Aorta (tissue), 5 donors: ENCODE measurements around the gene TSSC4. TPM values are rescaled to one million over a fixed set of nuclear protein-coding genes. Genes with fewer than 3 reads are reported as not detected.

Experiments used
- ATAC-seq: fragments of 200-7000 bp; cut with Tn5 transposase; one replicate; pipeline ENCODE4 v1.9.1; 2022; ENCODE audit warnings: moderate library complexity; ENCODE audit not compliant: low FRiP score
- DNase-seq, 2 donors: peaks; one replicate each; pipeline ENCODE4 v3.0.0-alpha.2; 2020
- H3K27ac ChIP-seq, 2 donors: one replicate each; pipeline ENCODE4 v1.5.1; 2013; ENCODE audit warnings: low read length in 2 of 2, mild to moderate bottlenecking in 2 of 2, moderate library complexity in 2 of 2, control low read depth in 1 of 2, inconsistent platforms in 1 of 2, low read depth in 1 of 2
- H3K27me3 ChIP-seq, 2 donors: one replicate each; pipeline ENCODE4 v1.6.1; 2013; ENCODE audit warnings: control low read depth in 1 of 2, low read length in 1 of 2, mild to moderate bottlenecking in 1 of 2, moderate library complexity in 1 of 2; ENCODE audit not compliant: insufficient read depth in 2 of 2, control insufficient read depth in 1 of 2
- H3K36me3 ChIP-seq, 2 donors: one replicate each; pipeline ENCODE4 v1.6.1; 2013; ENCODE audit warnings: control low read depth in 1 of 2, low read length in 1 of 2, mild to moderate bottlenecking in 1 of 2; ENCODE audit not compliant: insufficient read depth in 2 of 2, control insufficient read depth in 1 of 2
- H3K4me1 ChIP-seq, 2 donors: one replicate each; pipeline ENCODE4 v1.6.1; 2013; ENCODE audit warnings: low read length in 2 of 2, control low read depth in 1 of 2, mild to moderate bottlenecking in 1 of 2, moderate library complexity in 1 of 2; ENCODE audit not compliant: insufficient read depth in 2 of 2, control insufficient read depth in 1 of 2
- H3K4me3 ChIP-seq, 2 donors: one replicate each; pipeline ENCODE4 v1.5.1; 2013; ENCODE audit warnings: low read length in 2 of 2, control low read depth in 1 of 2, mild to moderate bottlenecking in 1 of 2
- H3K9me3 ChIP-seq: one replicate; pipeline ENCODE4 v1.6.1; 2013; ENCODE audit warnings: mild to moderate bottlenecking, low read length; ENCODE audit not compliant: control insufficient read depth
- WGBS, 2 donors: extraction: QIAGEN DNeasy Blood & Tissue Kit; methylation state at CpG; one replicate each; pipeline ENCODE4 v1.1.7; 2013; 5-methylcytosine and 5-hydroxymethylcytosine counted together
- intact Hi-C, 2 donors: fragments of 100-400 bp; cut with DNase I; formaldehyde crosslinking; loops; one replicate each; pipeline versions ENCODE4 v1.14.2 to v1.15.0; 2022
- polyA plus RNA-seq, 2 donors: library from polyadenylated mRNA; stranded (reverse); fragments of 200-250 nt; gene quantifications; one replicate each; pipeline ENCODE4 v1.2.3, GENCODE V29; 2013
- total RNA-seq, 2 donors: library from RNA; stranded (reverse); fragmentation: NEBNext Ultra II Directional; extraction: Animal tissue kit (Norgen Biotek cat#: 25700); gene quantifications; one replicate each; pipeline ENCODE4 v1.2.1, GENCODE V29; 2021
- donor health status: healthy with polysubstance abuse.
- donor health status: Bipolar disorder and iron deficiency.
- donor health status: DM: no; HTN: no; CAD: no.
- donor health status: DM: no; HTN: no; CAD: no.
- donor health status: DM: yes; HTN: yes; CAD: no.

TSSC4 gene
- total and polyA plus RNA-seq, 4 donors = 35.2 to 64.4 (median 43.6) TPM

DNA sequence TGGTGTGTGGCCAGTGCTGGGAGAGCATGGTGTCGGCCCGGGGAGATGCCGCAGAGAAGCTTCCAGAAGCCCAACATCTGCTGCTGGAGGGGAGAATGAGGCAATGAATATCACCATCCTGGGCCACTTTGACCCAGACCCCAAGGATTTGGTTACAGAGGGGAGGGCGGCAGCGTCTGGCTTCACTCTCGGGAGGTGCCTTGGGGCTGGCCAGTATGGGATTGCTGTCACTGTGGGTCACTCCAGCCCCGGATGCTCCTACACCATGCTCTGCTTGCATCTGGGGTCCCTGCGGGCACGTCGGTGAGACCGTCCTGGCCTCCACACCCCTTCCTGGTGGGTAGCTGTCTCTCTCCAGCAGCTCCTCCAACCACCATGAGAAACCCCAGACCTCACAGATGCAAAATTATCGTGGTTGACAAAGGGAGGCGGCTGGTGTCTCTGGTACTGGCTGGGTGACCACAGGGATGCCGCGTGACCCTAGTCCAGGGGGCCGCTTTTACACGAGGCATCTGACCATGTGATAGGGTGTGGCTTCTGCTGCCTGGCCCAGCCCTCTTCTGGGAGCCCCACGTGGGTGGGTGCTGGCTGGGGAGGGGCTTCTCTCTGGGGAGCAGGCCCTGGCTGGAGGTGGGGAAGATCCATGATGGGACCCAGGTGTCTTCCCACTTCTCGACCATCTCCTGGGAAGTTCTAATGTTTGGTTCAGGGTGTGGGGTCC is 49.9 kb downstream of the TSSC4 start:
- Histone ChIP-seq H3K9me3 (no peaks in the 10 kb centered on the region), H3K4me1 (no peaks in the 10 kb centered on the region), H3K27ac (no peak overlapping the region), H3K36me3 (no peaks in the 10 kb centered on the region), H3K27me3 (no peaks in the 10 kb centered on the region), H3K4me3 (no peak overlapping the region)
- DNase-seq (peak; percentile 43 to 62), ATAC-seq (no peak)
- WGBS, 2 donors = 81 to 83% methylated on average over 19 of the region's 19 CpGs
- intact Hi-C loops = no loop called here

- H3K36me3 ChIP-seq = no peaks in the 10 kb centered on the region
- no peaks in the 10 kb centered on the region for H3K9me3 ChIP-seq
- intact Hi-C loops = no loop called here
- no peaks in the 10 kb centered on the region for H3K27me3 ChIP-seq
- DNase-seq (peak; percentile 40 to 72), ATAC-seq (no peak)
- no peak overlapping the region for H3K27ac ChIP-seq
- H3K4me1 ChIP-seq = no peaks in the 10 kb centered on the region
- 88 to 90% methylated on average over 15 of the region's 15 CpGs for WGBS, 2 donors
- no peak overlapping the region for H3K4me3 ChIP-seq
These were observed 50.8 kb downstream of the TSSC4 start for GRCh38 chr11:2451336-2451735.

GRCh38 chr11:2451916-2452315 is 51.4 kb downstream of the TSSC4 start:
- Histone ChIP-seq H3K9me3 (no peaks in the 10 kb centered on the region), H3K27ac (no peak overlapping the region), H3K36me3 (no peaks in the 10 kb centered on the region), H3K4me3 (no peak overlapping the region), H3K4me1 (no peaks in the 10 kb centered on the region), H3K27me3 (no peaks in the 10 kb centered on the region)
- peak; percentile 24 to 51 for DNase-seq
- intact Hi-C loops = no loop called here
- 65 to 68% methylated on average over 6 of the region's 6 CpGs for WGBS, 2 donors
- ATAC-seq = no peak

- intact Hi-C loops = no loop called here
- Histone ChIP-seq H3K27ac (no peak overlapping the region), H3K36me3 (no peaks in the 10 kb centered on the region), H3K4me3 (no peak overlapping the region), H3K4me1 (no peaks in the 10 kb centered on the region), H3K9me3 (no peaks in the 10 kb centered on the region), H3K27me3 (no peaks in the 10 kb centered on the region)
- 49 to 50% methylated on average over 20 of the region's 20 CpGs for WGBS, 2 donors
- DNase-seq (peak; percentile 26 to 39), ATAC-seq (no peak)
These were observed 51.9 kb downstream of the TSSC4 start for GRCh38 chr11:2452321-2453012.

- WGBS, 2 donors = 88 to 90% methylated on average over 5 of the region's 5 CpGs
- Histone ChIP-seq H3K4me3 (no peak overlapping the region), H3K9me3 (no peaks in the 10 kb centered on the region), H3K4me1 (no peaks in the 10 kb centered on the region), H3K27ac (no peak overlapping the region), H3K36me3 (no peaks in the 10 kb centered on the region), H3K27me3 (no peaks in the 10 kb centered on the region)
- no peak for ATAC-seq
- intact Hi-C loops = no loop called here
- peak; percentile 9 to 21 for DNase-seq
These were observed 52.9 kb downstream of the TSSC4 start for GRCh38 chr11:2453436-2453835.

Other genes starting within 250 kb of the TSSC4 start
- 1 to 10 TPM; 1.9 to 2.1 TPM for gene INS, start 239.5 kb upstream of the TSSC4 start, total RNA-seq
- 10 to 100 TPM; 17.2 to 18.8 TPM for gene INS, start 239.5 kb upstream of the TSSC4 start, polyA plus RNA-seq
- under 1 TPM in 1 of 2 donors, not detected in 1; 0.45 TPM for gene TH, start 228.9 kb upstream of the TSSC4 start, total RNA-seq
- not detected for gene TH, start 228.9 kb upstream of the TSSC4 start, polyA plus RNA-seq
- 1 to 10 TPM in 1 of 2 donors, under 1 TPM in 1; 0.62 to 1.4 TPM for gene ASCL2, start 130.2 kb upstream of the TSSC4 start, total RNA-seq
- not detected for gene ASCL2, start 130.2 kb upstream of the TSSC4 start, polyA plus RNA-seq
- 1 to 10 TPM; 1.4 to 2.1 TPM for gene C11orf21, start 98.8 kb upstream of the TSSC4 start, total RNA-seq
- gene C11orf21, start 98.8 kb upstream of the TSSC4 start, polyA plus RNA-seq = under 1 TPM in 1 of 2 donors, not detected in 1; 0.46 TPM
- gene TSPAN32, start 98.7 kb upstream of the TSSC4 start, total RNA-seq = 1 to 10 TPM in 1 of 2 donors, under 1 TPM in 1; 0.84 to 3.5 TPM
- gene TSPAN32, start 98.7 kb upstream of the TSSC4 start, polyA plus RNA-seq = 1 to 10 TPM in 1 of 2 donors, not detected in 1; 8.7 TPM
- 100 to 1,000 TPM; 538 to 620 TPM for gene CD81, start 23.4 kb upstream of the TSSC4 start, total RNA-seq
- 100 to 1,000 TPM; 363 to 784 TPM for gene CD81, start 23.4 kb upstream of the TSSC4 start, polyA plus RNA-seq
- gene TRPM5, start 43.8 kb downstream of the TSSC4 start, total RNA-seq = not detected
- gene TRPM5, start 43.8 kb downstream of the TSSC4 start, polyA plus RNA-seq = under 1 TPM in 1 of 2 donors, not detected in 1; 0.25 TPM
- 10 to 100 TPM in 1 of 2 donors, 1 to 10 TPM in 1; 6.2 to 11.5 TPM for gene KCNQ1, start 44.3 kb downstream of the TSSC4 start, total RNA-seq
- gene KCNQ1, start 44.3 kb downstream of the TSSC4 start, polyA plus RNA-seq = 1 to 10 TPM in 1 of 2 donors, under 1 TPM in 1; 0.67 to 5.4 TPM